Measurements from ENCODE around the gene FAM120A. TPM values are rescaled to one million over a fixed set of nuclear protein-coding genes. Genes with fewer than 3 reads are reported as not detected.

The FAM120A gene
- total RNA-seq, 3 donors from 2014 or later: 168 to 215 (median 209) TPM

GRCh38 chr9:93589688-93590087 lies 138.2 kb downstream of the FAM120A start:
- intact Hi-C loops (cut with DNase I, micrococcal nuclease): no loop called here
- Histone ChIP-seq H3K4me1 (ENCODE audit: low read depth) (peaks cover 15% of the 10 kb centered on the region), H3K9me3 (no peaks in the 10 kb centered on the region), H3K4me3 (no peak overlapping the region), H3K36me3 (ENCODE audit: low read depth) (no peaks in the 10 kb centered on the region)
- no peak for DNase-seq
- TF ChIP-seq CTCF (IDR thresholded peaks at IDR 0.05): no peak
- ATAC-seq: no peak

- no peak for TF ChIP-seq CTCF (IDR thresholded peaks at IDR 0.05)
- H3K36me3 ChIP-seq (ENCODE audit: low read depth): no peaks in the 10 kb centered on the region
- DNase-seq (no peak), ATAC-seq (no peak)
- peaks cover 15% of the 10 kb centered on the region for H3K4me1 ChIP-seq (ENCODE audit: low read depth)
- intact Hi-C loops (cut with DNase I, micrococcal nuclease): no loop called here
- H3K9me3 ChIP-seq: no peaks in the 10 kb centered on the region
- H3K4me3 ChIP-seq: no peak overlapping the region
Observed at GRCh38 chr9:93590609-93591234, 139.2 kb downstream of the FAM120A start.

- H3K4me3 ChIP-seq: no peak overlapping the region
- DNase-seq (peak in 1 of 3 donors; percentile 30), ATAC-seq (no peak)
- H3K4me1 ChIP-seq (ENCODE audit: low read depth): peaks cover 15% of the 10 kb centered on the region
- H3K36me3 ChIP-seq (ENCODE audit: low read depth): no peaks in the 10 kb centered on the region
- intact Hi-C loops (cut with DNase I, micrococcal nuclease): no loop called here
- TF ChIP-seq CTCF (IDR thresholded peaks at IDR 0.05): no peak
- no peaks in the 10 kb centered on the region for H3K9me3 ChIP-seq
Observed at GRCh38 chr9:93591301-93592007, 140.0 kb downstream of the FAM120A start.

GRCh38 chr9:93592008-93592642 lies 140.6 kb downstream of the FAM120A start:
- TF ChIP-seq CTCF (IDR thresholded peaks at IDR 0.05): no peak
- DNase-seq: no peak
- H3K4me3 ChIP-seq: no peak overlapping the region
- intact Hi-C loops (cut with DNase I, micrococcal nuclease): no loop called here
- no peaks in the 10 kb centered on the region for H3K9me3 ChIP-seq
- peaks cover 15% of the 10 kb centered on the region for H3K4me1 ChIP-seq (ENCODE audit: low read depth)
- no peak for ATAC-seq
- H3K36me3 ChIP-seq (ENCODE audit: low read depth): no peaks in the 10 kb centered on the region

GRCh38 chr9:93592643-93593021 lies 141.1 kb downstream of the FAM120A start:
- H3K4me1 ChIP-seq (ENCODE audit: low read depth): peaks cover 18% of the 10 kb centered on the region
- intact Hi-C loops (cut with DNase I, micrococcal nuclease): no loop called here
- no peak for DNase-seq
- no peaks in the 10 kb centered on the region for H3K36me3 ChIP-seq (ENCODE audit: low read depth)
- H3K4me3 ChIP-seq: no peak overlapping the region
- peak; percentile 40 for ATAC-seq
- no peak for TF ChIP-seq CTCF (IDR thresholded peaks at IDR 0.05)
- no peaks in the 10 kb centered on the region for H3K9me3 ChIP-seq

Data from mucosa of descending colon (tissue), 3 donors.